Endothelial cell of umbilical vein (primary cell): ENCODE measurements around the gene SPHK2. TPM values are rescaled to one million over a fixed set of nuclear protein-coding genes. Genes with fewer than 3 reads are reported as not detected.

Experiments
- BruUV-seq: library from RNA; stranded (reverse); fragments of 400-500 nt; replicated peaks from 2 replicates; lab custom pipeline; 2021; lab: Mats Ljungman, UMichigan
- CTCF ChIA-PET: fragments of 300-600, 350-600 bp; sonication (Branson Sonifier 250); formaldehyde crosslinking; loops from one replicate; lab custom pipeline; 2021; ENCODE audit warnings: antibody characterized with exemption, inconsistent platforms; lab: Charles Lee
- POLR2A ChIA-PET: fragments of 300-600, 350-600 bp; sonication (Branson Sonifier 250); formaldehyde crosslinking; loops from one replicate; lab custom pipeline; 2021; ENCODE audit warnings: antibody characterized with exemption, inconsistent platforms; lab: Charles Lee
- DNase-seq: peaks from one replicate; pipeline ENCODE4 v3.0.0-alpha.2; 2011; ENCODE audit warnings: low read depth, low spot score
- FAIRE-seq: peaks from 2 replicates; lab custom pipeline; 2011; peaks lifted over from hg19 to GRCh38; lab: Jason Lieb, UNC
- H2AFZ ChIP-seq: 2 replicates; pipeline ENCODE4 v1.6.0; 2012; ENCODE audit warnings: low read depth, low read length, control low read depth, inconsistent platforms
- H3K27ac ChIP-seq: 2 replicates; pipeline ENCODE4 v1.5.1; 2011; ENCODE audit warnings: low read depth, mild to moderate bottlenecking, control low read depth, low read length, moderate library complexity; ENCODE audit not compliant: insufficient read depth
- H3K27me3 ChIP-seq, 2 experiments: 2 replicates each; pipeline versions ENCODE4 v1.6.0 to v1.6.1; 2011; ENCODE audit warnings: low read length in 2 of 2, mixed read lengths in 1 of 2; ENCODE audit not compliant: control insufficient read depth in 2 of 2, insufficient read depth in 2 of 2
- H3K36me3 ChIP-seq, 2 experiments: 2 replicates in 1 of 2; 3 replicates in 1 of 2; pipeline ENCODE4 v1.5.1; 2011; ENCODE audit warnings: low read length in 2 of 2, mild to moderate bottlenecking in 1 of 2, moderate library complexity in 1 of 2; ENCODE audit not compliant: control insufficient read depth in 2 of 2, insufficient read depth in 2 of 2; ENCODE audit errors: extremely low read depth in 1 of 2
- H3K4me1 ChIP-seq: 3 replicates; pipeline ENCODE4 v1.5.1; 2011; ENCODE audit warnings: mild to moderate bottlenecking, low read length; ENCODE audit not compliant: control insufficient read depth, insufficient read depth; ENCODE audit errors: extremely low read depth
- H3K4me2 ChIP-seq: 2 replicates; pipeline ENCODE4 v1.6.1; 2011; ENCODE audit warnings: low read length, control low read depth, mixed read lengths; ENCODE audit not compliant: insufficient read depth
- H3K4me3 ChIP-seq, 3 experiments: fragments of 200-600 bp in 1 of 3; sonication (generic), shearing (Covaris generic) in 1 of 3; replicated peaks in 1 of 3; 2 replicates each; pipeline ENCODE4 v1.5.1; 2011 to 2016; ENCODE audit warnings: control low read depth in 3 of 3, low read length in 3 of 3, mild to moderate bottlenecking in 2 of 3, inconsistent platforms in 1 of 3, low read depth in 1 of 3, moderate library complexity in 1 of 3; ENCODE audit not compliant: insufficient read depth in 1 of 3
- H3K79me2 ChIP-seq: 2 replicates; pipeline ENCODE4 v1.6.0; 2012; ENCODE audit warnings: low read length, inconsistent platforms; ENCODE audit not compliant: control insufficient read depth, insufficient read depth
- H3K9ac ChIP-seq: replicated peaks from 2 replicates; pipeline ENCODE3; 2011; ENCODE audit warnings: low read length, control low read depth; ENCODE audit not compliant: insufficient read depth; ENCODE audit errors: extremely low read depth
- H3K9me1 ChIP-seq: replicated peaks from 3 replicates; pipeline ENCODE4 v1.6.0; 2011; ENCODE audit warnings: mild to moderate bottlenecking, low read length; ENCODE audit not compliant: control insufficient read depth, insufficient read depth; ENCODE audit errors: extremely low read depth
- H3K9me3 ChIP-seq: replicated peaks from 2 replicates; pipeline ENCODE4 v1.5.1; 2012; ENCODE audit warnings: low read length, inconsistent platforms; ENCODE audit not compliant: control insufficient read depth, insufficient read depth
- H4K20me1 ChIP-seq: replicated peaks from 2 replicates; pipeline ENCODE3; 2011; ENCODE audit warnings: mild to moderate bottlenecking, low read length; ENCODE audit not compliant: control insufficient read depth, insufficient read depth; ENCODE audit errors: extremely low read depth
- CTCF ChIP-seq, 2 donors: IDR thresholded peaks; 1 replicate in 1 of 2; 2 replicates in 1 of 2; pipeline ENCODE4 v1.5.1; 2011; ENCODE audit warnings: low read length in 2 of 2, mild to moderate bottlenecking in 2 of 2, moderate library complexity in 2 of 2, control low read depth in 1 of 2, inconsistent platforms in 1 of 2, low read depth in 1 of 2; ENCODE audit not compliant: insufficient read depth in 1 of 2; ENCODE audit errors: extremely low read depth in 1 of 2
- EZH2 ChIP-seq: IDR thresholded peaks from 2 replicates; pipeline ENCODE4 v1.6.1; 2012; ENCODE audit warnings: borderline replicate concordance, low read depth, mild to moderate bottlenecking, moderate library complexity, low read length, inconsistent platforms; ENCODE audit not compliant: severe bottlenecking
- FOS ChIP-seq: IDR thresholded peaks from 2 replicates; pipeline ENCODE4 v1.6.1; 2011; ENCODE audit warnings: mild to moderate bottlenecking, low read length, moderate library complexity, borderline replicate concordance; ENCODE audit not compliant: insufficient read depth
- GATA2 ChIP-seq: IDR thresholded peaks from 2 replicates; pipeline ENCODE4 v1.7.0; 2011; ENCODE audit warnings: low read depth, mild to moderate bottlenecking, moderate library complexity, mixed read lengths, low read length; ENCODE audit not compliant: insufficient read length, insufficient read depth
- JUN ChIP-seq: IDR thresholded peaks from 2 replicates; pipeline ENCODE4 v1.6.1; 2011; ENCODE audit warnings: borderline replicate concordance, low read depth; ENCODE audit not compliant: insufficient read length, insufficient read depth
- MAX ChIP-seq: IDR thresholded peaks from 2 replicates; pipeline ENCODE4 v1.6.1; 2011; ENCODE audit not compliant: insufficient read depth, insufficient read length
- MYC ChIP-seq: IDR thresholded peaks from one replicate; pipeline ENCODE4 v1.6.1; 2011; ENCODE audit warnings: mild to moderate bottlenecking, low read depth, low read length
- POLR2A ChIP-seq: IDR thresholded peaks from 2 replicates; pipeline ENCODE4 v1.6.1; 2012; ENCODE audit warnings: low read depth, mild to moderate bottlenecking, control low read depth, low read length
- POLR2AphosphoS5 ChIP-seq: IDR thresholded peaks from 2 replicates; pipeline ENCODE4 v1.6.1; 2012; ENCODE audit warnings: low read depth, mild to moderate bottlenecking, control low read depth, low read length, moderate library complexity; ENCODE audit not compliant: insufficient read depth
- dilution Hi-C: fragments of 300-500 bp; cut with MboI; formaldehyde crosslinking; loops from one replicate; pipeline ENCODE4 v1.15.0; 2019; ENCODE audit warnings: low sequenced_read_pairs; ENCODE audit not compliant: extremely low pct_ligation_motif_present
- intact Hi-C: fragments of 100-400 bp; cut with micrococcal nuclease; formaldehyde crosslinking; loops from one replicate; pipeline ENCODE4 v1.10.0; 2022
- polyA plus RNA-seq, 4 experiments: library from polyadenylated mRNA; depleted of rRNA in 3 of 4; stranded (reverse) in 3 of 4; unstranded in 1 of 4; fragments of >200 nt; gene quantifications; 2 replicates each; pipeline versions ENCODE4 v1.2.1 to v1.2.3, GENCODE V29; 2011 to 2012; ENCODE audit warnings: missing spikeins in 1 of 4
- total RNA-seq: library from RNA; stranded (reverse); gene quantifications from 2 replicates; pipeline ENCODE4 v1.2.3, GENCODE V29; 2021

The SPHK2 gene
- total and polyA plus RNA-seq, 2 donors (not counting 3 experiments of a cell fraction or from before 2014, with no cell fraction given): 20.2 to 31.1 TPM

GRCh38 chr19:48648134-48648533 lies 28.8 kb downstream of the SPHK2 start:
- H3K9me3 ChIP-seq: no peaks in the 10 kb centered on the region
- no peak overlapping the region for H3K27ac ChIP-seq
- peaks cover 9% of the 10 kb centered on the region for H3K4me1 ChIP-seq
- dilution Hi-C loops (no loop called here), intact Hi-C loops (no loop called here)
- POLR2A ChIA-PET: no interaction called here
- no peaks in the 10 kb centered on the region for H4K20me1 ChIP-seq
- no peaks in the 10 kb centered on the region for H3K27me3 ChIP-seq
- BruUV-seq: no TSS peak
- no peak for FAIRE-seq
- no peaks in the 10 kb centered on the region for H3K9me1 ChIP-seq
- CTCF ChIA-PET: interaction anchor here (1.6 kb wide), 1 partner anchor 194 kb away, joined by 3 read pairs; no protein-coding TSS in a partner anchor
- no peak for TF ChIP-seq MAX
- no peak for TF ChIP-seq POLR2AphosphoS5
- no peak for TF ChIP-seq CTCF (IDR thresholded peaks at IDR 0.05; ENCODE audit: extremely low read depth in 1 of 2, insufficient read depth in 1 of 2, low read depth in 1 of 2, low read length in 2 of 2)
- no peak for TF ChIP-seq EZH2
- no peak for TF ChIP-seq JUN
- TF ChIP-seq GATA2: no peak
- no peak for TF ChIP-seq FOS
- no peak for TF ChIP-seq MYC
- no peak for TF ChIP-seq POLR2A
- no peaks in the 10 kb centered on the region for H3K79me2 ChIP-seq
- H3K36me3 ChIP-seq: no peaks in the 10 kb centered on the region
- no peak for DNase-seq
- H3K4me3 ChIP-seq: no peak overlapping the region
- no peak overlapping the region for H3K9ac ChIP-seq
- no peak overlapping the region for H2AFZ ChIP-seq
- H3K4me2 ChIP-seq: no peak overlapping the region
